Activated B cell treated with CpG ODN at 0.5 μM for 24 hours (primary cell): ENCODE results near the gene GALNT12. TPM values are rescaled to one million over a fixed set of nuclear protein-coding genes. Genes with fewer than 3 reads are reported as not detected.

Experiments used
- ATAC-seq: fragments of 200-7000 bp; cut with Tn5 transposase; one replicate; pipeline ENCODE4 v1.10.0; 2021; ENCODE audit warnings: low read depth, mild to moderate bottlenecking, moderate library complexity
- CTCF ChIA-PET: fragments of 350-600 bp; sonication (Branson Sonifier 250); formaldehyde crosslinking; loops from one replicate; lab custom pipeline; 2021; ENCODE audit warnings: antibody characterized with exemption; lab: Charles Lee
- POLR2A ChIA-PET: fragments of 350-600 bp; sonication (Branson Sonifier 250); formaldehyde crosslinking; loops from one replicate; lab custom pipeline; 2021; ENCODE audit warnings: antibody characterized with exemption; lab: Charles Lee
- DNase-seq: peaks from one replicate; pipeline ENCODE4 v3.0.0; 2022
- H3K27ac Mint-ChIP-seq: one replicate; pipeline ENCODE4 v1.8.0; 2020; ENCODE audit warnings: mixed read lengths
- H3K27me3 Mint-ChIP-seq: one replicate; pipeline ENCODE4 v1.8.0; 2021; ENCODE audit warnings: mixed read lengths
- H3K36me3 Mint-ChIP-seq: one replicate; pipeline ENCODE4 v1.8.0; 2021; ENCODE audit warnings: low read depth, mixed read lengths
- H3K4me1 Mint-ChIP-seq: one replicate; pipeline ENCODE4 v1.8.0; 2021; ENCODE audit warnings: mixed read lengths
- H3K4me3 Mint-ChIP-seq: one replicate; pipeline ENCODE4 v1.8.0; 2020; ENCODE audit warnings: mild to moderate bottlenecking, mixed read lengths
- H3K9me3 Mint-ChIP-seq: one replicate; pipeline ENCODE4 v1.8.0; 2020; ENCODE audit warnings: mixed read lengths
- CTCF ChIP-seq: fragments of 200-600 bp; IDR thresholded peaks from one replicate; pipeline ENCODE4 v1.8.0; 2022; ENCODE audit warnings: antibody characterized with exemption, mild to moderate bottlenecking
- intact Hi-C: fragments of 100-400 bp; cut with micrococcal nuclease; formaldehyde crosslinking; loops from one replicate; pipeline ENCODE4 v1.15.1; 2024
- total RNA-seq: library from RNA; stranded (reverse); gene quantifications from 2 replicates; pipeline ENCODE4 v1.2.3, GENCODE V29; 2022

Gene GALNT12
- total RNA-seq, 1 donor from 2014 or later, result 2.0 TPM

- intact Hi-C loops, result loop anchor here (5.0 to 10.0 kb wide), 5 partner anchors 603 to 1383 kb away; partner anchors contain the start of genes CORO2A, NCBP1, TDRD7 and TRIM14
- peak overlapping the region; percentile 76 for H3K4me3 Mint-ChIP-seq
- ATAC-seq (no peak), DNase-seq (no peak)
- H3K27me3 Mint-ChIP-seq, result peaks cover 1% of the 10 kb centered on the region
- no peak for TF ChIP-seq CTCF
- POLR2A ChIA-PET, result no interaction called here
- no peak overlapping the region for H3K27ac Mint-ChIP-seq
- peaks cover 16% of the 10 kb centered on the region for H3K4me1 Mint-ChIP-seq
- H3K9me3 Mint-ChIP-seq, result peaks cover 5% of the 10 kb centered on the region
- CTCF ChIA-PET, result no interaction called here
- no peaks in the 10 kb centered on the region for H3K36me3 Mint-ChIP-seq
Observed at GRCh38 chr9:98795295-98795955, 12.0 kb upstream of the GALNT12 start.

DNA sequence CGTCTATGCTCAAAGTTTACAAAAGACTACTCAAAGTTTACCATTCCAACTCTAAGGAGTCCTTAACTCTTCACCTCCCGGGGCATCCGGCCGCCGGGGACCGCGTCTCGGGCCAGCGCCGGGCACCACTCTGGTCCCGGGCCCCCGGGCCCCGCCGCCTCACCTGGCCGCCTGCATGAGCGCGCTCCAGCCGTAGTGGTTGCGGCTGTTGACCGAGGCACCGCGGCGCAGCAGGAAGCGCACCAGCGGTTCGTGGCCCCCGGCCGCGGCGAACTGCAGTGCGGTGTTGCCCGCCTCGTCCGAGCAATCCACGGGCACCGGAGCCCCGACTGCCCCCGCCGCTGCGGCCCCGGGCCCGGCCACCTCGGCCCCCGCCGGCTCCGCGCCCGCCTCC is 11.5 kb upstream of the GALNT12 start:
- Mint-ChIP-seq H3K27me3 (peaks cover 1% of the 10 kb centered on the region), H3K9me3 (peaks cover 5% of the 10 kb centered on the region), H3K4me1 (peaks cover 16% of the 10 kb centered on the region), H3K27ac (no peak overlapping the region), H3K4me3 (peak overlapping the region; percentile 76), H3K36me3 (no peaks in the 10 kb centered on the region)
- TF ChIP-seq CTCF, result no peak
- ChIA-PET POLR2A (no interaction called here), CTCF (no interaction called here)
- peak; percentile 38 for ATAC-seq
- no peak for DNase-seq
- intact Hi-C loops, result loop anchor here (1.0 to 10.0 kb wide), 7 partner anchors 11 to 1384 kb away; partner anchors contain the start of genes CORO2A, GALNT12, NCBP1 and TDRD7

DNA sequence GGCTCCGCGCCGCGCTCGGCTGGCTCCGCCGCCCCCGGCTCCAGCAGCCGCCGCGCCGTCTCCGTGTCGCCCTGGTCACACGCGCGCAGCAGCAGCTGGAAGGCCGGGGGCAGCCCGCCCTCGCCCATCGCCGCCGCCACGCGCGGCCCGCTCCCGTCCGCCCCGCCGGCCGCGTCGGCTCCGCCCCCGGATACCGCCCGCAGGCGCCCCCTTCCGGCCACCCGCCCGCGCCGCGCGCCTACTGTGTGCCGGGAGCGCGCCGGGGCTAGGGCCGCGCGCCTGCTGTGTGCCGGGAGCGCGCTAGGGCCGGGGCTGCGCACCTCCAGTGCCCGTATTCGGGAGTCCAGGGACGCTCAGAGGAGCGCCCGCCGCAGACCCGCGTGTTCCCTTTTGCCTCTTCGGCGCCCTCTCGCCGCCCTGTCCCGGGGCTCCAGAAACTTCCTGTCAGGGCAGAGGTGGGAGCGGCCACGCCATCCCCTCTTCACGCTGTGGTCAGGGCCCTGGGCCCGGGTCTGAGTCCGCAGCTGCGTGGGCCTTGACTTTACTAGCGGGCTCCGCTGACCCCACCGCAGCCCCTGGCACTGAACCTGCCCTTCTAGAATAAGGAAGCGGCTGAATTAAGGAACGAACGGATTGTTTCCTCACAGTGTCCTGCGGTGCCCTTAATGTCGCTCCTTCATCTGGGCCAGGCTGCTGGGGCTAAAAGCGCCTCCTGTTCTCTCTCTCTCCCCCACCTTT is 10.9 kb upstream of the GALNT12 start, which contains the start of gene ANKS6:
Gene ANKS6 (minus strand): TSS at position 192 of the 738 bp plus-strand sequence. CDS start 64 bp downstream, at position 128.
- H3K4me1 Mint-ChIP-seq, result peaks cover 16% of the 10 kb centered on the region
- intact Hi-C loops, result loop anchor here (1.0 to 10.0 kb wide), 7 partner anchors 11 to 1384 kb away; partner anchors contain the start of genes CORO2A, GALNT12, NCBP1 and TDRD7
- peak within 1 kb of the TSS; percentile 47 for H3K27ac Mint-ChIP-seq
- H3K36me3 Mint-ChIP-seq, result no peaks in the 10 kb centered on the region
- H3K27me3 Mint-ChIP-seq, result peaks cover 1% of the 10 kb centered on the region
- peaks cover 5% of the 10 kb centered on the region for H3K9me3 Mint-ChIP-seq
- CTCF ChIA-PET, result no interaction called here
- POLR2A ChIA-PET, result interaction anchor here (0.6 to 1.3 kb wide), 3 partner anchors 12 to 874 kb away, joined by 3 to 4 read pairs (median 3); no protein-coding TSS in a partner anchor
- H3K4me3 Mint-ChIP-seq, result peak within 1 kb of the TSS; percentile 87
- ATAC-seq, result peak; percentile 94
- peak; percentile 91 for DNase-seq
- TF ChIP-seq CTCF, result no peak

GRCh38 chr9:98797491-98797890 is 10.0 kb upstream of the GALNT12 start:
- POLR2A ChIA-PET, result interaction anchor here (0.9 to 1.3 kb wide), 2 partner anchors 11 to 50 kb away, joined by 3 read pairs; no protein-coding TSS in a partner anchor
- intact Hi-C loops, result loop anchor here (2.0 to 10.0 kb wide), 6 partner anchors 605 to 1385 kb away; partner anchors contain the start of genes CORO2A, NCBP1, TDRD7 and TRIM14

More at GRCh38 chr9:98797491-98797890, 10.0 kb upstream of the GALNT12 start:
- no peak for DNase-seq
- H3K9me3 Mint-ChIP-seq, result peaks cover 5% of the 10 kb centered on the region
- no peak overlapping the region for H3K27ac Mint-ChIP-seq
- CTCF ChIA-PET, result interaction anchor here (0.6 kb wide), 1 partner anchor 22 kb away, joined by 3 read pairs; no protein-coding TSS in a partner anchor
- H3K4me1 Mint-ChIP-seq, result peaks cover 12% of the 10 kb centered on the region
- H3K36me3 Mint-ChIP-seq, result no peaks in the 10 kb centered on the region
- peak overlapping the region; percentile 52 for H3K4me3 Mint-ChIP-seq
- H3K27me3 Mint-ChIP-seq, result peaks cover 6% of the 10 kb centered on the region
- ATAC-seq, result no peak
- TF ChIP-seq CTCF, result no peak
